Urinary bladder (tissue), 4 donors: ENCODE data around the gene ATP5F1B. TPM values are rescaled to one million over a fixed set of nuclear protein-coding genes. Genes with fewer than 3 reads are reported as not detected.

Experiments used
- DNase-seq: peaks from one replicate; pipeline ENCODE4 v3.0.0-alpha.2; 2015; ENCODE audit errors: extremely low spot score
- H3K27ac ChIP-seq: one replicate; pipeline ENCODE4 v1.5.1; 2013; ENCODE audit warnings: low read depth, mild to moderate bottlenecking, moderate library complexity
- H3K36me3 ChIP-seq: one replicate; pipeline ENCODE4 v1.6.1; 2013; ENCODE audit warnings: mild to moderate bottlenecking, moderate library complexity; ENCODE audit not compliant: insufficient read depth
- H3K4me1 ChIP-seq: one replicate; pipeline ENCODE4 v1.6.1; 2013; ENCODE audit warnings: mild to moderate bottlenecking, moderate library complexity; ENCODE audit not compliant: insufficient read depth
- H3K4me3 ChIP-seq: one replicate; pipeline ENCODE4 v1.5.1; 2013; ENCODE audit warnings: low read depth, low read length
- WGBS: extraction: QIAGEN DNeasy Blood & Tissue Kit; methylation state at CpG from one replicate; pipeline ENCODE4 v1.1.7; 2013; 5-methylcytosine and 5-hydroxymethylcytosine counted together
- polyA plus RNA-seq: library from polyadenylated mRNA; stranded (reverse); fragments of 200-250 nt; gene quantifications from one replicate; pipeline ENCODE4 v1.2.3, GENCODE V29; 2013
- small RNA-seq: library from RNA; depleted of rRNA; stranded (forward); fragments of <200 nt; gene quantifications from one replicate; pipeline ENCODE3, GENCODE V24; 2014
- total RNA-seq: library from RNA; depleted of rRNA; stranded (reverse); fragments of >200 nt; gene quantifications from one replicate; pipeline ENCODE4 v1.2.3, GENCODE V29; 2014
- donor health status: healthy with polysubstance abuse.
- donor health status: healthy.

The ATP5F1B gene
- total and polyA plus RNA-seq, 2 donors = 175 to 583 TPM

GRCh38 chr12:56590237-56590830 is 55.5 kb downstream of the ATP5F1B start:
- WGBS = 61% methylated on average over 3 of the region's 3 CpGs
- peaks cover 3% of the 10 kb centered on the region for H3K36me3 ChIP-seq
- no peak for DNase-seq
- no peaks in the 10 kb centered on the region for H3K4me1 ChIP-seq
- H3K27ac ChIP-seq = no peak overlapping the region
- no peak overlapping the region for H3K4me3 ChIP-seq

- no peaks in the 10 kb centered on the region for H3K4me1 ChIP-seq
- H3K27ac ChIP-seq = no peak overlapping the region
- WGBS = 83% methylated on average over 1 of the region's 1 CpG
- no peak for DNase-seq
- H3K4me3 ChIP-seq = no peak overlapping the region
- peaks cover 3% of the 10 kb centered on the region for H3K36me3 ChIP-seq
Measured at GRCh38 chr12:56589783-56590182, 56.0 kb downstream of the ATP5F1B start.

Small RNA genes within 50 kb of the gene (small RNA-seq; reads per million reads assigned to genes)
- gene RN7SL809P (not detected), gene RNU6-343P (not detected), gene SNORD59A (4,354 reads per million, percentile 100 among the genes with 10 or more reads in this experiment)

Other genes starting within 250 kb of the ATP5F1B start
- 8.9 TPM for gene TIMELESS, start 196.6 kb downstream of the ATP5F1B start, total RNA-seq
- 6.2 TPM for gene TIMELESS, start 196.6 kb downstream of the ATP5F1B start, polyA plus RNA-seq
- gene MIP, start 191.3 kb downstream of the ATP5F1B start, total RNA-seq = not detected
- not detected for gene MIP, start 191.3 kb downstream of the ATP5F1B start, polyA plus RNA-seq
- 2.0 TPM for gene SPRYD4, start 177.4 kb downstream of the ATP5F1B start, total RNA-seq
- gene SPRYD4, start 177.4 kb downstream of the ATP5F1B start, polyA plus RNA-seq = 2.4 TPM
- gene GLS2, start 157.8 kb downstream of the ATP5F1B start, total RNA-seq = 0.79 TPM
- gene GLS2, start 157.8 kb downstream of the ATP5F1B start, polyA plus RNA-seq = 0.90 TPM
- 27.5 TPM for gene RBMS2, start 124.2 kb downstream of the ATP5F1B start, total RNA-seq
- gene RBMS2, start 124.2 kb downstream of the ATP5F1B start, polyA plus RNA-seq = 11.2 TPM
- 27.4 TPM for gene BAZ2A, start 15.7 kb downstream of the ATP5F1B start, total RNA-seq
- 30.9 TPM for gene BAZ2A, start 15.7 kb downstream of the ATP5F1B start, polyA plus RNA-seq
- 118 TPM for gene PTGES3, start 42.3 kb upstream of the ATP5F1B start, total RNA-seq
- gene PTGES3, start 42.3 kb upstream of the ATP5F1B start, polyA plus RNA-seq = 184 TPM
- gene NACA, start 79.3 kb upstream of the ATP5F1B start, total RNA-seq = 1,052 TPM
- 1,683 TPM for gene NACA, start 79.3 kb upstream of the ATP5F1B start, polyA plus RNA-seq
- gene PRIM1, start 106.3 kb upstream of the ATP5F1B start, total RNA-seq = 23.2 TPM
- gene PRIM1, start 106.3 kb upstream of the ATP5F1B start, polyA plus RNA-seq = 6.2 TPM
- 5.8 TPM for gene HSD17B6, start 117.3 kb upstream of the ATP5F1B start, total RNA-seq
- 91.8 TPM for gene HSD17B6, start 117.3 kb upstream of the ATP5F1B start, polyA plus RNA-seq